K562 (cell line): ENCODE measurements around the gene ZNF143. TPM values are rescaled to one million over a fixed set of nuclear protein-coding genes. Genes with fewer than 3 reads are reported as not detected.

Source experiments
- ATAC-seq: fragments of 200-7000 bp; cut with Tn5 transposase; 3 replicates; pipeline ENCODE4 v1.9.1; 2020; ENCODE audit warnings: moderate library complexity
- BruUV-seq: library from RNA; stranded (reverse); fragments of 400-500 nt; replicated peaks from 2 replicates; lab custom pipeline; 2021; lab: Mats Ljungman, UMichigan
- CTCF ChIA-PET: fragments of 300-600 bp; formaldehyde crosslinking; extraction: SDS; loops from one replicate; lab custom pipeline; 2021; ENCODE audit warnings: low intra/inter-chr PET ratio; lab: Yijun Ruan, JAX
- POLR2A ChIA-PET: fragments of 300-600, 350-650 bp; sonication (Branson Sonifier 250); formaldehyde crosslinking; extraction: SDS; loops from one replicate; lab custom pipeline; 2021; ENCODE audit warnings: antibody characterized with exemption, inconsistent platforms; lab: Yijun Ruan, JAX
- DNase-seq, 4 experiments: peaks; one replicate each; pipeline versions ENCODE4 v3.0.0 to v3.0.0-alpha.2; 2011 to 2018; ENCODE audit warnings: low spot score in 3 of 4, mixed read lengths in 3 of 4; ENCODE audit errors: extremely low read depth in 1 of 4
- FAIRE-seq: peaks from 2 replicates; lab custom pipeline; 2011; peaks lifted over from hg19 to GRCh38; lab: Jason Lieb, UNC
- H2AFZ ChIP-seq: 2 replicates; pipeline ENCODE4 v1.6.0; 2011; ENCODE audit warnings: low read depth, low read length, control low read depth, inconsistent platforms
- H3K27ac ChIP-seq: fragments of 200-600 bp; 3 replicates; pipeline ENCODE4 v1.8.0; 2011; ENCODE audit warnings: low read depth, mild to moderate bottlenecking, control low read depth, inconsistent platforms, low read length, moderate library complexity, mixed read lengths; ENCODE audit errors: extremely low read depth
- H3K27me3 ChIP-seq, 2 experiments: fragments of 300-600 bp in 1 of 2; 2 replicates in 1 of 2; 3 replicates in 1 of 2; pipeline versions ENCODE4 v1.6.0 to v1.8.0; 2011; ENCODE audit warnings: inconsistent platforms in 2 of 2, low read length in 2 of 2, mild to moderate bottlenecking in 1 of 2, mixed read lengths in 1 of 2, moderate library complexity in 1 of 2; ENCODE audit not compliant: control insufficient read depth in 2 of 2, insufficient read depth in 2 of 2
- H3K36me3 ChIP-seq: fragments of 300-600 bp; 3 replicates; pipeline ENCODE4 v1.8.0; 2011; ENCODE audit warnings: mild to moderate bottlenecking, low read length, inconsistent platforms; ENCODE audit not compliant: control insufficient read depth, insufficient read depth
- H3K4me1 ChIP-seq, 2 experiments: fragments of 200-600 bp in 1 of 2; replicated peaks in 1 of 2; 2 replicates in 1 of 2; 3 replicates in 1 of 2; pipeline versions ENCODE4 v1.5.1 to v1.8.0; 2011; ENCODE audit warnings: inconsistent platforms in 2 of 2, low read length in 2 of 2, mild to moderate bottlenecking in 1 of 2, mixed read lengths in 1 of 2, moderate library complexity in 1 of 2; ENCODE audit not compliant: control insufficient read depth in 2 of 2, insufficient read depth in 2 of 2
- H3K4me2 ChIP-seq: 2 replicates; pipeline ENCODE4 v1.6.1; 2011; ENCODE audit warnings: low read length, control low read depth, inconsistent platforms, mixed read lengths; ENCODE audit not compliant: insufficient read depth
- H3K4me3 ChIP-seq: fragments of 200-600 bp; sonication (generic), shearing (Covaris generic); 2 replicates; pipeline ENCODE4 v1.5.1; 2016; ENCODE audit warnings: control low read depth, inconsistent platforms
- H3K79me2 ChIP-seq: fragments of 200-600 bp; 3 replicates; pipeline ENCODE4 v1.8.0; 2011; ENCODE audit warnings: low read length, inconsistent platforms; ENCODE audit not compliant: control insufficient read depth, insufficient read depth
- H3K9ac ChIP-seq, 2 experiments: 2 replicates each; pipeline versions ENCODE4 v1.6.0 to v1.6.1; 2011; ENCODE audit warnings: low read depth in 2 of 2, low read length in 2 of 2, control low read depth in 1 of 2, inconsistent platforms in 1 of 2, mild to moderate bottlenecking in 1 of 2, mixed read lengths in 1 of 2; ENCODE audit not compliant: insufficient read depth in 1 of 2
- H3K9me1 ChIP-seq: one replicate; pipeline ENCODE4 v1.6.0; 2011; ENCODE audit warnings: inconsistent platforms, mild to moderate bottlenecking, low read length, moderate library complexity; ENCODE audit not compliant: control insufficient read depth, insufficient read depth
- H3K9me3 ChIP-seq: replicated peaks from 2 replicates; pipeline ENCODE4 v1.5.1; 2011; ENCODE audit warnings: low read depth, low read length, inconsistent platforms; ENCODE audit not compliant: control insufficient read depth, insufficient read depth
- H4K20me1 ChIP-seq: replicated peaks from 2 replicates; pipeline ENCODE4 v1.6.1; 2011; ENCODE audit warnings: low read length, inconsistent platforms, mixed read lengths; ENCODE audit not compliant: control insufficient read depth, insufficient read depth
- ARHGAP35 ChIP-seq: fragments of 450-650 bp; IDR thresholded peaks from 2 replicates; pipeline ENCODE4 v1.6.1; 2018; ENCODE audit not compliant: partially characterized antibody
- CC2D1A ChIP-seq: fragments of 450-650 bp; IDR thresholded peaks from 2 replicates; pipeline ENCODE4 v1.6.1; 2017; ENCODE audit warnings: mild to moderate bottlenecking
- KLF10 ChIP-seq: fragments of 250-450 bp; sonication (Bioruptor Pico); IDR thresholded peaks from 2 replicates; pipeline ENCODE4 v1.6.1; 2021; ENCODE audit warnings: matching md5 sums
- KLF16 ChIP-seq: IDR thresholded peaks from 2 replicates; pipeline ENCODE4 v1.6.1; 2016; ENCODE audit warnings: antibody characterized with exemption
- NR2C2 ChIP-seq, 2 experiments: fragments of 200-800 bp in 1 of 2; sonication (Bioruptor generic) in 1 of 2; sonication (generic) in 1 of 2; formaldehyde crosslinking in 1 of 2; IDR thresholded peaks; 2 replicates each; pipeline versions ENCODE4 v1.6.1 to v1.8.0; 2016 to 2022; ENCODE audit warnings: mild to moderate bottlenecking in 1 of 2, missing compliant biosample characterization in 1 of 2, missing genetic modification characterization in 1 of 2, missing genetic modification reagents in 1 of 2
- PHF8 ChIP-seq: fragments of 200-600 bp; sonication (generic); IDR thresholded peaks from 2 replicates; pipeline ENCODE4 v1.6.1; 2012; ENCODE audit warnings: mixed run types, mild to moderate bottlenecking, inconsistent platforms, low read length, moderate library complexity, borderline replicate concordance
- POLR2A ChIP-seq: fragments of 450-650 bp; conservative IDR thresholded peaks from 2 replicates; pipeline ENCODE4 v1.6.1; 2016
- POLR2AphosphoS2 ChIP-seq: IDR thresholded peaks from 2 replicates; pipeline ENCODE4 v1.6.1; 2012; ENCODE audit warnings: low read length, improper control_type of control experiment
- POLR2AphosphoS5 ChIP-seq: IDR thresholded peaks from 2 replicates; pipeline ENCODE4 v1.6.1; 2011; ENCODE audit warnings: mild to moderate bottlenecking, low read depth, low read length, moderate library complexity; ENCODE audit not compliant: control insufficient read depth, insufficient read depth
- POLR2B ChIP-seq: fragments of 450-650 bp; IDR thresholded peaks from 2 replicates; pipeline ENCODE4 v1.6.1; 2018; ENCODE audit warnings: low read depth; ENCODE audit not compliant: partially characterized antibody
- POLR2G ChIP-seq: fragments of 200-400 bp; formaldehyde crosslinking; IDR thresholded peaks from 2 replicates; pipeline ENCODE4 v1.6.1; 2017; ENCODE audit warnings: low read depth, mild to moderate bottlenecking, antibody characterized with exemption, low read length, moderate library complexity
- SUPT5H ChIP-seq: fragments of 450-650 bp; IDR thresholded peaks from 2 replicates; pipeline ENCODE4 v1.6.1; 2016
- ZHX1 ChIP-seq: fragments of 150-350 bp; conservative IDR thresholded peaks from 2 replicates; pipeline ENCODE4 v1.6.1; 2014; ENCODE audit warnings: low read length
- ZNF431 ChIP-seq: sonication (generic); formaldehyde crosslinking; IDR thresholded peaks from 2 replicates; pipeline ENCODE4 v1.8.0; 2022; ENCODE audit warnings: mild to moderate bottlenecking, missing genetic modification reagents
- ZNF551 ChIP-seq: fragments of 250-450 bp; sonication (Bioruptor Pico); IDR thresholded peaks from 2 replicates; pipeline ENCODE4 v1.5.0; 2021; ENCODE audit warnings: mild to moderate bottlenecking, moderate library complexity
- WGBS: fragments of 100-300 bp; shearing (Covaris generic); methylation state at CpG from one replicate; pipeline ENCODE4 v1.1.6; 2016; ENCODE audit warnings: low coverage, mixed read lengths; ENCODE audit not compliant: insufficient coverage; ENCODE audit errors: missing lambda C conversion rate; 5-methylcytosine and 5-hydroxymethylcytosine counted together
- in situ Hi-C: fragments of 300-500 bp; cut with MboI; formaldehyde crosslinking; loops from 4 replicates; pipeline ENCODE4 v1.15.0; 2018; ENCODE audit warnings: inconsistent platforms, mixed read lengths
- intact Hi-C: fragments of 100-400 bp; cut with micrococcal nuclease; formaldehyde crosslinking; loops from 2 replicates; pipeline ENCODE4 v1.14.2; 2022
- polyA plus RNA-seq, 8 experiments: library from polyadenylated mRNA; depleted of rRNA in 4 of 8; stranded (reverse) in 5 of 8; unstranded in 3 of 8; fragments of >200 nt; fragmentation: Nextera tagmentation in 2 of 8; fragmentation: Illumina TruSeq in 1 of 8; extraction: Ambion mirVana in 2 of 8; extraction: Trizol in 1 of 8; gene quantifications; 2 replicates each; pipeline versions ENCODE4 v1.2.1 to v1.2.3, GENCODE V29; 2011 to 2014; ENCODE audit warnings: inconsistent platforms in 1 of 8, missing spikeins in 1 of 8
- total RNA-seq, 7 experiments: library from RNA; depleted of rRNA in 6 of 7; stranded (reverse); fragments of >200 nt in 6 of 7; fragmentation: Illumina TruSeq in 2 of 7; extraction: Trizol in 2 of 7; gene quantifications; 2 replicates each; pipeline versions ENCODE4 v1.2.1 to v1.2.3, GENCODE V29; 2011 to 2021; ENCODE audit warnings: low replicate concordance in 1 of 7
- TF ChIP-seq, protein P1 (sequence below): fragments of 250-450 bp; sonication (Bioruptor Pico); IDR thresholded peaks from 2 replicates; pipeline ENCODE4 v1.4.0; 2020
- TF ChIP-seq, protein P2 (sequence below): fragments of 450-650 bp; conservative IDR thresholded peaks from 2 replicates; pipeline ENCODE4 v1.6.1; 2016; ENCODE audit warnings: missing genetic modification characterization, low read depth, mild to moderate bottlenecking, missing compliant biosample characterization, moderate library complexity

Gene ZNF143
- total and polyA plus RNA-seq, 9 of the 15 experiments (the other 6 are each of a cell fraction or from before 2014, with no cell fraction given): 18.4 to 58.5 (median 27.1) TPM

- Histone ChIP-seq H3K36me3 (peaks cover 43% of the 10 kb centered on the region; the same call in 1 of the 3 replicates), H3K9me1 (no peaks in the 10 kb centered on the region), H3K27me3 (no peaks in the 10 kb centered on the region), H3K9ac (no peak overlapping the region), H2AFZ (no peak overlapping the region), H3K27ac (no peak overlapping the region), H3K9me3 (no peaks in the 10 kb centered on the region; the same call in 1 of the 2 replicates), H3K4me2 (no peak overlapping the region), H3K4me3 (no peak overlapping the region)
- FAIRE-seq (no peak), ATAC-seq (peak; percentile 32), DNase-seq (no peak)
- in situ Hi-C loops: no loop called here
- no TSS peak for BruUV-seq
- 87% methylated on average over 8 of the region's 9 CpGs for WGBS
- TF ChIP-seq POLR2B: peak; percentile 52
- no peak for TF ChIP-seq ZNF431 (CRISPR knock-in tag)
- no peak for TF ChIP-seq KLF10 (CRISPR knock-in tag)
- no peak for TF ChIP-seq ZHX1
- TF ChIP-seq KLF16: no peak
- TF ChIP-seq CC2D1A: no peak
- 0 out of 2 replicates have a peak, but pooled peaks have one; percentile 33 for TF ChIP-seq POLR2AphosphoS2
- no peak for TF ChIP-seq PHF8
- TF ChIP-seq ARHGAP35: no peak
- TF ChIP-seq POLR2AphosphoS5: peak; percentile 15; the same call in 1 of the 2 replicates
- no peak for TF ChIP-seq ZNF551
- peak; percentile 59 for TF ChIP-seq SUPT5H
- TF ChIP-seq, protein P1, sequence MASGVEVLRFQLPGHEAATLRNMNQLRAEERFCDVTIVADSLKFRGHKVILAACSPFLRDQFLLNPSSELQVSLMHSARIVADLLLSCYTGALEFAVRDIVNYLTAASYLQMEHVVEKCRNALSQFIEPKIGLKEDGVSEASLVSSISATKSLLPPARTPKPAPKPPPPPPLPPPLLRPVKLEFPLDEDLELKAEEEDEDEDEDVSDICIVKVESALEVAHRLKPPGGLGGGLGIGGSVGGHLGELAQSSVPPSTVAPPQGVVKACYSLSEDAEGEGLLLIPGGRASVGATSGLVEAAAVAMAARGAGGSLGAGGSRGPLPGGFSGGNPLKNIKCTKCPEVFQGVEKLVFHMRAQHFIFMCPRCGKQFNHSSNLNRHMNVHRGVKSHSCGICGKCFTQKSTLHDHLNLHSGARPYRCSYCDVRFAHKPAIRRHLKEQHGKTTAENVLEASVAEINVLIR (CRISPR knock-in tag): no peak
- 0 out of 2 replicates have a peak, but pooled peaks have one; percentile 21 for TF ChIP-seq POLR2G
- TF ChIP-seq, protein P2, sequence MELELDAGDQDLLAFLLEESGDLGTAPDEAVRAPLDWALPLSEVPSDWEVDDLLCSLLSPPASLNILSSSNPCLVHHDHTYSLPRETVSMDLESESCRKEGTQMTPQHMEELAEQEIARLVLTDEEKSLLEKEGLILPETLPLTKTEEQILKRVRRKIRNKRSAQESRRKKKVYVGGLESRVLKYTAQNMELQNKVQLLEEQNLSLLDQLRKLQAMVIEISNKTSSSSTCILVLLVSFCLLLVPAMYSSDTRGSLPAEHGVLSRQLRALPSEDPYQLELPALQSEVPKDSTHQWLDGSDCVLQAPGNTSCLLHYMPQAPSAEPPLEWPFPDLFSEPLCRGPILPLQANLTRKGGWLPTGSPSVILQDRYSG: no peak
- TF ChIP-seq NR2C2 (CRISPR knock-in tag; IDR thresholded peaks at IDR 0.05): no peak
- TF ChIP-seq NR2C2 (tag; IDR thresholded peaks at IDR 0.05): no peak
- TF ChIP-seq POLR2A: peak; percentile 64
- TF ChIP-seq, all 486 proteins: peak for 6
- no peaks in the 10 kb centered on the region for H3K4me1 ChIP-seq
- intact Hi-C loops: loop anchor here (5.0 kb wide), 2 partner anchors 59 to 164 kb away; no protein-coding TSS in a partner anchor
- ChIA-PET CTCF (no interaction called here), POLR2A (interaction anchor here (0.5 to 4.2 kb wide), 2 partner anchors 11 to 808 kb away, joined by 3 to 45 read pairs; partner anchors contain the start of gene ZNF143)
- no peaks in the 10 kb centered on the region for H3K79me2 ChIP-seq
- H4K20me1 ChIP-seq: no peaks in the 10 kb centered on the region
Measured at GRCh38 chr11:9448576-9449352, 12.0 kb upstream of the ZNF143 start.
